ENCODE data around the gene CKS1B. TPM values are rescaled to one million over a fixed set of nuclear protein-coding genes. Genes with fewer than 3 reads are reported as not detected.

CKS1B gene
- total RNA-seq, 3 donors from 2014 or later (not counting 1 experiment from before 2014, with no cell fraction given) = 8.5 to 13.0 (median 12.9) TPM

GRCh38 chr1:155026154-155026553 is 51.7 kb downstream of the CKS1B start:
- no peaks in the 10 kb centered on the region for H3K4me1 ChIP-seq (ENCODE audit: control insufficient read depth, insufficient read depth, low read length)
- Mint-ChIP-seq H3K4me3 (no peak overlapping the region), H3K4me1 (no peaks in the 10 kb centered on the region), H3K27ac (no peak overlapping the region), H3K27me3 (ENCODE audit: low read depth in 2 of 2) (no peaks in the 10 kb centered on the region), H3K36me3 (no peaks in the 10 kb centered on the region), H3K9me3 (no peaks in the 10 kb centered on the region)
- H3K27ac ChIP-seq (ENCODE audit: low read length) = no peak overlapping the region
- no peak overlapping the region for H3K4me3 ChIP-seq (ENCODE audit: low read length)
- no peak for TF ChIP-seq CTCF (IDR thresholded peaks at IDR 0.05)
- no peaks in the 10 kb centered on the region for H3K27me3 ChIP-seq (ENCODE audit: control insufficient read depth, insufficient read depth, low read length)
- intact Hi-C loops (cut with micrococcal nuclease) = no loop called here
- 80% methylated on average over 9 of the region's 9 CpGs for WGBS (ENCODE audit: insufficient coverage)
- H3K9me3 ChIP-seq (ENCODE audit: control insufficient read depth, insufficient read depth, low read length) = no peaks in the 10 kb centered on the region
- DNase-seq (no peak), ATAC-seq (no peak)
- H3K36me3 ChIP-seq (ENCODE audit: control insufficient read depth, insufficient read depth, low read length) = no peaks in the 10 kb centered on the region

DNA sequence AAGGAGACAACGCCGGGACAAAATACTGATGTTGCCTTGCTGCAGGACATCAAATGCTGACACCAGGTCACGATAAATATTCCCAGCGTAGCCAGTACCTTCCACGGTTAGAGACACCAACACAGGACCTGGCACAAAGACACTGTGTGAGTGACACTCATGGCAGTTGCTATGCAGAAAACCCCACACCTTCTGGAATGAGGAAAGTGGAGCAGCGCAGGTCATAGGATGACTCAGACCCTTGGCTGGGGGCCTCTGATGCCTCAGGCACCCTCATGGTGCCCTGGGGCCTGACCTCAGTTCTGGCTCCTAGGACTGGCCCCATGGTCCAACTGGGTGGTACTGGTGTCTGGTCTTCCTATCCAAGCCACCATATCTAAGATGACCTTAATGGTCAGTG is 52.1 kb downstream of the CKS1B start:
- DNase-seq (no peak), ATAC-seq (no peak)
- Histone ChIP-seq H3K4me1 (ENCODE audit: control insufficient read depth, insufficient read depth, low read length) (no peaks in the 10 kb centered on the region), H3K27ac (ENCODE audit: low read length) (no peak overlapping the region), H3K4me3 (ENCODE audit: low read length) (no peak overlapping the region), H3K27me3 (ENCODE audit: control insufficient read depth, insufficient read depth, low read length) (no peaks in the 10 kb centered on the region), H3K9me3 (ENCODE audit: control insufficient read depth, insufficient read depth, low read length) (no peaks in the 10 kb centered on the region), H3K36me3 (ENCODE audit: control insufficient read depth, insufficient read depth, low read length) (no peaks in the 10 kb centered on the region)
- no peaks in the 10 kb centered on the region for H3K27me3 Mint-ChIP-seq (ENCODE audit: low read depth in 2 of 2)
- intact Hi-C loops (cut with micrococcal nuclease) = no loop called here
- H3K9me3 Mint-ChIP-seq = no peaks in the 10 kb centered on the region
- H3K4me3 Mint-ChIP-seq = no peak overlapping the region
- no peaks in the 10 kb centered on the region for H3K36me3 Mint-ChIP-seq
- H3K27ac Mint-ChIP-seq = no peak overlapping the region
- WGBS (ENCODE audit: insufficient coverage) = 91% methylated on average over 6 of the region's 6 CpGs
- no peaks in the 10 kb centered on the region for H3K4me1 Mint-ChIP-seq
- TF ChIP-seq CTCF (IDR thresholded peaks at IDR 0.05) = no peak

Other genes starting within 250 kb of the CKS1B start
- under 1 TPM in 2 of 3 donors, not detected in 1; 0.05 to 0.95 TPM for gene KCNN3, start 104.4 kb upstream of the CKS1B start, total RNA-seq
- gene PMVK, start 38.0 kb upstream of the CKS1B start, total RNA-seq = 10 to 100 TPM in 2 of 3 donors, 1 to 10 TPM in 1; 9.0 to 12.1 (median 11.0) TPM
- 100 to 1,000 TPM; 158 to 200 (median 197) TPM for gene PBXIP1, start 18.6 kb upstream of the CKS1B start, total RNA-seq
- gene PYGO2, start 12.9 kb upstream of the CKS1B start, total RNA-seq = 10 to 100 TPM; 21.6 to 32.1 (median 27.5) TPM
- gene SHC1, start 3.9 kb upstream of the CKS1B start, total RNA-seq = 100 to 1,000 TPM in 1 of 3 donors, 10 to 100 TPM in 2; 94.6 to 112 (median 96.8) TPM
- 10 to 100 TPM; 32.1 to 47.6 (median 38.7) TPM for gene FLAD1, start 8.7 kb downstream of the CKS1B start, total RNA-seq
- not detected for gene LENEP, start 18.9 kb downstream of the CKS1B start, total RNA-seq
- 10 to 100 TPM; 61.2 to 75.4 (median 63.3) TPM for gene ZBTB7B, start 28.1 kb downstream of the CKS1B start, total RNA-seq
- under 1 TPM; 0.30 to 0.92 (median 0.32) TPM for gene DCST2, start 59.1 kb downstream of the CKS1B start, total RNA-seq
- gene DCST1, start 59.1 kb downstream of the CKS1B start, total RNA-seq = under 1 TPM in 2 of 3 donors, not detected in 1; 0.35 to 0.60 TPM
- gene ADAM15, start 76.6 kb downstream of the CKS1B start, total RNA-seq = 10 to 100 TPM; 54.6 to 83.2 (median 64.7) TPM
- gene EFNA4, start 89.1 kb downstream of the CKS1B start, total RNA-seq = 1 to 10 TPM; 4.6 to 6.8 (median 5.5) TPM
- 1 to 10 TPM in 1 of 3 donors, under 1 TPM in 2; 0.52 to 1.1 (median 0.68) TPM for gene EFNA3, start 104.2 kb downstream of the CKS1B start, total RNA-seq
- gene EFNA1, start 153.2 kb downstream of the CKS1B start, total RNA-seq = 1 to 10 TPM; 1.5 to 1.9 (median 1.9) TPM
- gene SLC50A1, start 161.2 kb downstream of the CKS1B start, total RNA-seq = 10 to 100 TPM; 31.7 to 33.5 (median 32.7) TPM
- 10 to 100 TPM; 26.8 to 45.7 (median 41.5) TPM for gene DPM3, start 165.8 kb downstream of the CKS1B start, total RNA-seq
- 100 to 1,000 TPM in 2 of 3 donors, 10 to 100 TPM in 1; 95.3 to 113 (median 104) TPM for gene KRTCAP2, start 198.6 kb downstream of the CKS1B start, total RNA-seq
- gene TRIM46, start 199.2 kb downstream of the CKS1B start, total RNA-seq = 1 to 10 TPM in 2 of 3 donors, under 1 TPM in 1; 0.94 to 4.9 (median 2.5) TPM
- gene THBS3, start 233.2 kb downstream of the CKS1B start, total RNA-seq = 10 to 100 TPM; 16.2 to 19.4 (median 18.6) TPM
- gene MTX1, start 234.0 kb downstream of the CKS1B start, total RNA-seq = 10 to 100 TPM; 22.3 to 28.5 (median 27.9) TPM

All from natural killer cell (primary cell).